WERI-Rb-1 (cell line): Measurements from ENCODE around the gene ACTN4.

ENCODE experiments used
- DNase-seq: peaks from one replicate; pipeline ENCODE4 v3.0.0-alpha.2; 2020
- H3K27ac ChIP-seq: fragments of 250-450 bp; sonication (Bioruptor Pico); 2 replicates; pipeline ENCODE4 v1.5.1; 2020; ENCODE audit warnings: mild to moderate bottlenecking, moderate library complexity
- H3K27me3 ChIP-seq: fragments of 250-450 bp; sonication (Bioruptor Pico); 2 replicates; pipeline ENCODE4 v1.5.1; 2021; ENCODE audit warnings: mild to moderate bottlenecking, low read depth, moderate library complexity; ENCODE audit not compliant: insufficient read depth, severe bottlenecking
- H3K36me3 ChIP-seq: fragments of 250-450 bp; sonication (Bioruptor Pico); 2 replicates; pipeline ENCODE4 v1.5.1; 2020; ENCODE audit warnings: mild to moderate bottlenecking, moderate library complexity
- H3K4me3 ChIP-seq: 2 replicates; pipeline ENCODE4 v1.5.1; 2011; ENCODE audit warnings: low read depth, mild to moderate bottlenecking, control low read depth, low read length
- H3K9me3 ChIP-seq: fragments of 250-450 bp; sonication (Bioruptor Pico); 2 replicates; pipeline ENCODE4 v1.5.1; 2021; ENCODE audit warnings: mild to moderate bottlenecking, moderate library complexity; ENCODE audit not compliant: severe bottlenecking
- CTCF ChIP-seq: IDR thresholded peaks from 2 replicates; pipeline ENCODE4 v1.5.1; 2011; ENCODE audit warnings: low read depth, mild to moderate bottlenecking, control low read depth, inconsistent platforms, low read length

Gene ACTN4

GRCh38 chr19:38682195-38682867 is 34.9 kb downstream of the ACTN4 start:
- H3K27ac ChIP-seq = peak overlapping the region; percentile 87; the same call in 1 of the 2 replicates
- peaks cover 49% of the 10 kb centered on the region for H3K36me3 ChIP-seq
- H3K4me3 ChIP-seq = no peak overlapping the region
- no peaks in the 10 kb centered on the region for H3K9me3 ChIP-seq
- H3K27me3 ChIP-seq = no peaks in the 10 kb centered on the region
- no peak for TF ChIP-seq CTCF
- no peak for DNase-seq

- Histone ChIP-seq H3K36me3 (peaks cover 49% of the 10 kb centered on the region), H3K9me3 (no peaks in the 10 kb centered on the region), H3K4me3 (no peak overlapping the region), H3K27ac (peak overlapping the region; percentile 87), H3K27me3 (no peaks in the 10 kb centered on the region)
- no peak for DNase-seq
- TF ChIP-seq CTCF = no peak
Observed at GRCh38 chr19:38682872-38683392, 35.5 kb downstream of the ACTN4 start.

DNA sequence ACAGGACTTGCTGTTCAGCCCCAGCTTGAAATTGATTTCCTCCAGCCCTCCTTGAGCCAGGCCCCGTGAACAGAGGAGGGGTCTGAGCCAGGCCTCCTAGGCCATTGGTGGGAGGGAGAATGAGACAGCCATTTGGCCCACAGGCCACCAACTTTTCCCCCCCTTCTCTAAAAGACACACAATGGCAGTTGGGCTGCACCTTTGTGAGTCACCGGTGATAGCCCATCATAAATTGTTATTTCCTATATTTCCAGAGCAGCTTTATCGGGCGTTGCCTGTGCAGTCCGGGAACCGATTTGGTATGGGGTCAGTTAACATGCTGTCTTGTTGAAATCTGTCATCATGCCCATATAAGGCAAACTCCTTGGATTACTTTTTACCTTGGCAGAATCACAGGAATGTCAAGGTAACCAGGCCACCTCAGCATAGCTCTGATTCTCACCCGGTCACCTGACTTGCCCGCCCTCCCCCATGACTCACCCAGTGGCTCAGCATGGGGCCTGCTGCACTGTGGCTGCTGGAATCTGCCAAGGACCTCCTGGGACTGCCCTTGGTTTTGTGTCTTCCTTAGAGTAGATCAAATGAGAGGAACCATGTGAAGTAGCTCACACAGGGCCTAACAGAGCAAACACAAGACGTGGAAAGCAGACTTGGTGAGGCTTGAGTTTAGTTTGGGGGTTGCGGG is 36.1 kb downstream of the ACTN4 start:
- H3K36me3 ChIP-seq = peaks cover 44% of the 10 kb centered on the region
- H3K27ac ChIP-seq = peak overlapping the region; percentile 87
- peak; percentile 51 for DNase-seq
- H3K4me3 ChIP-seq = no peak overlapping the region
- H3K9me3 ChIP-seq = no peaks in the 10 kb centered on the region
- no peaks in the 10 kb centered on the region for H3K27me3 ChIP-seq
- TF ChIP-seq CTCF = no peak

DNA sequence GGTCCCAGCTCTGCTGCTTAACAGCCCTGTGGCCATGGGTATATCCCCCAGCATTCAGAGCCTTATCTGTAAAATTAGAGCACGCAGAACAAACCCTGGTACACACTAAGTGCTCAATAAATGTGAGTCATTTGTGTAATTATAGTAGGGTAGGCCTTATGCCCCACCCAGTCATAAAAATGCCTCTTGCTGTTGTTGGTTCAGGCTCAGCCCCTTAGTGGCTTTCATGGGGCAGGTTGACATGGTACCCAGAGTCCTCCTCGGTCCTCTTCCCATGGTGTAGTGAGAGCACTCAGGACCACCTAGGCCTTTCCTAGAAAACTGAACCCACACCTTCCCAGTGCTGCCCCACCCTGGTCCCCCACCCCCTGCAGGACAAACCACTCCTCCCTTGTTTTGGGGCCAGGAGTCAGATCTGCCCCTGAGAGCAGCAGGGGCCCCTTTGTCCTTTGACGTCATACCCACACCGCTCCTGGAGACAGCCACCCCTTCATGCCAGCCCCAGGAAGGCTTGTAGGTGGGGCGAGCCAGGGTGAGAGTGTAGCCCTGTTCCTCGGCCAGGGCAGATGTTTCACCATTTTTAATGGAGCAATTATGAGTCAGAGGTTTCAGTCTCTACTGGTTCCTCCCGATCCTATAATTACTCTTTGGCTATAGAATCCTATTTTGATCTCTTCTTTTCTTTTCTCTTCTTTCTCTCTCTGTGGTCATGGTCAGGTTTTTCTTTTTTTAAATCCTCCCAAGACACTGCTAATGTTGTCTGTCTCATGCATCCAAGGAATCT is 36.8 kb downstream of the ACTN4 start:
- Histone ChIP-seq H3K36me3 (peaks cover 36% of the 10 kb centered on the region), H3K9me3 (no peaks in the 10 kb centered on the region), H3K4me3 (no peak overlapping the region; the same call in 1 of the 2 replicates), H3K27me3 (no peaks in the 10 kb centered on the region), H3K27ac (peak overlapping the region; percentile 87)
- DNase-seq = no peak
- no peak for TF ChIP-seq CTCF

DNA sequence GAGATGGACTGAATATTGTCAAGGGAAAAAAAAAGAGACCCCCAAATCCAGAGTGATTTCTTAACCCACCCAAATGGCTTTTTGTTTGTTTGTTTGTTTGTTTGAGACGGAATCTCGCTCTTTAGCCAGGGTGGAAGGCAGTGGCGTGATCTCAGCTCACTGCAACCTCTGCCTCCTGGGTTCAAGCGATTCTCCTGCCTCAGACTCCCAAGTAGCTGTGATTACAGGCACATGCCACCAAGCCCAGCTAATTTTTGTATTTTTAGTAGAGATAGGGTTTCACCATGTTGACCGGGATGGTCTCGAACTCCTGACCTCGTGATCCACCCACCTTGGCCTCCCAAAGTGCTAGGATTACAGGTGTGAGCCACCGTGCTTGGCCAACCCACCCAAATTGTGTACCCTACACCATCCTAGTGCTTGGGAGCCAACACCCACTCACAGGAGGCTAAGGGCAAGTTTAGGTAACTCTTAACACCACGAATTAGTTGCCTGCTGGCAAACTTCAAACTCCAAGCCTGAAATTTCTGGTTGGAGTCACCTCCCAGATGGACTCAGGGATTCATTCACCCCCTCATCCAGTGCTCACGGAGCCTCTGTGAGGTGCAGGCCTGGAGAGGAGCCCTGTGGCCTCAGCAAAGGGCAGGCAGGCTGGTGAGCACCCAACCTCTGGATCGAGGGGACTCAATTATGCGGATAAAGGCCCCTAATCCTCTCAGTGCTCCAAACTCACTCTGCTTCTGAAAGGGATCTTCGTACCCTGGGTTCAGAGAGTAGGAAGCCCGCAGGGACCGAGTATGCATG is 37.6 kb downstream of the ACTN4 start:
- peak overlapping the region; percentile 1 for H3K4me3 ChIP-seq
- TF ChIP-seq CTCF = no peak
- H3K27me3 ChIP-seq = no peaks in the 10 kb centered on the region
- no peaks in the 10 kb centered on the region for H3K9me3 ChIP-seq
- peak overlapping the region; percentile 87 for H3K27ac ChIP-seq
- DNase-seq = peak; percentile 53
- peaks cover 38% of the 10 kb centered on the region for H3K36me3 ChIP-seq
